ENCODE data around the gene UGT1A4.
A peak's percentile ranks its signal among the peaks of the same experiment; 100 is the strongest.

Gene UGT1A4

DNA sequence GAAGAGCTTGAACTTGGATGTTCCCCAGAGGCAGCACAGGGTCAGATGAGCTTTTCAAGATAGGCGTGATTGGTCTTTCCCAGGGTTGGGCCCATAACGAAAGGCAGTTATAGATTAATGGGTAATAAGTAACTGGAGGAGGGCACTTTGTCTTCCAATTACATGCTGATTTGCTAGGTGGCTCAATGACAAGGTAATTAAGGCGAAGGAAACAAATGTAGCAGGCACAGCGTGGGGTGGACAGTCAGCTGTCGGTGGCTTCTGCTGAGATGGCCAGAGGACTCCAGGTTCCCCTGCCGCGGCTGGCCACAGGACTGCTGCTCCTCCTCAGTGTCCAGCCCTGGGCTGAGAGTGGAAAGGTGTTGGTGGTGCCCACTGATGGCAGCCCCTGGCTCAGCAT lies at the start of gene UGT1A4:
Gene UGT1A4 (plus strand): TSS at position 185 of the 400 bp plus-strand sequence. CDS start 85 bp downstream, at position 270.
- DNase-seq: no peak

DNA sequence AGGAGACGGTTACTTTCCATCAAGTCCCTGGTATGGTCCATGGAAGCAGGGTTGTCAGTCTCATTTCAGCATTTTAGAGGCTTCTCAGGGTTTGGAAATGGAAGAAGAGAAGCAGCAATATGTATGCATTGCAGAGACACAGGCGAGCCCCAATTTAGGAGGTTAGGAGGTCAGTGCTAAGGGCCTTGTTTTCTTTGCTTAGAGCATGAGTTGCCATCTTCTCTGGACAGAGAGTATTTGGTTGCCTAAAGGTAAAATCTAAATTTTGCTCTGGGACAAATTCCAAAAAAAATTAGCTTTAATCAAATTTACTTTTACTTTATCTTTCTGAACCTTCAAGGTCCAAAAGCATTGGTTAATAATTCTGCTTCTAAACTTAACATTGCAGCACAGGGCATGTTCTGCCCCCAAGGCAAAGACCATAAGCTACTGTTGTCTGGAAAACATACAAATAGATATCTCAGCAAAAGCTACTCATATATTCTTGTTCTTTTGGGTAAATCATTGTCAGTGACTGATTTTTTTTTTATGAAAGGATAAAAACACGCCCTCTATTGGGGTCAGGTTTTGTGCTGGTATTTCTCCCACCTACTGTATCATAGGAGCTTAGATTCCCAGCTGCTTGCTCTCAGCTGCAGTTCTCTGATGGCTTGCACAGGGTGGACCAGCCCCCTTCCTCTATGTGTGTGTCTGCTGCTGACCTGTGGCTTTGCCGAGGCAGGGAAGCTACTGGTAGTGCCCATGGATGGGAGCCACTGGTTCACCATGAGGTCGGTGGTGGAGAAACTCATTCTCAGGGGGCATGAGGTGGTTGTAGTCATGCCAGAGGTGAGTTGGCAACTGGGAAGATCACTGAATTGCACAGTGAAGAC lies 47.0 kb upstream of the UGT1A4 start, which contains the start of gene UGT1A9:
Gene UGT1A9 (plus strand): TSS at position 609 of the 872 bp plus-strand sequence. CDS start 37 bp downstream, at position 646.
- no peak for DNase-seq

DNA sequence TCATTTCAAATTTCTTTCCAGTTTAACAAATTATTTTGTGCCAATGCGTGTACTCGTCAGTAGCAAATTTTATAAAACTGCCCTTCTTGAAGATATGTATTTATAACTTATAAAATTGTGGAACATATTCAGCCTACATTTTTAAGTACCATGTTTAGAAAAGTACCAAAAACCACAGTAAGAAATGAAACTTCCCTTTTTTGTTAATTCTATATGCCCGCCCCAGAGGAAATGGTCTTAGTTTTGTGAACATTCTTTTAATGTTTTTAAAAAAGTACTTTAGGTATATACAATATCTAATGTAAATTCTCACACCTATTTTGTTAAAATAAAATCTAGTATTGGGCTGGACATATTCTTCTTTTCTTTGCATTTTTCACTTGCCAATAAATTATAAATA lies 45.6 kb upstream of the UGT1A4 start:
- DNase-seq: no peak

DNA sequence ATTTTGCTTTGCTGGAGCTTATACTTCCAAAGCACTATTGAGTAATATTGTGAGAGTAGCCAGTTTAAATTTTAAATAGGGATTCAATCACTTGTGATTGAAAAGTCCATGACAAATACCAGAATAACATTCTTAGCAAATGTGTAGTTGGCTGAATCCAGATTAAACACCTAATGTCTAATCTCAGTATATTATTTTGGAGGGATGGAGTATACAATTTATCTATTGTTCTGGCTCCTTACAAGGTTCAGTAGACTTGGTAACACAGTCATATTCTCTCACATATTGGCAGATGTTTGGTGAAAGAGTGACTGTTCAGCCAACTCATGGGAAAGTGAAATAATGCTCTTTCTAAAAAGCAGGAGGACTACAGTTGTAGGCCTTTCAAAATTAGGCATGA lies 44.6 kb upstream of the UGT1A4 start:
- DNase-seq: no peak

DNA sequence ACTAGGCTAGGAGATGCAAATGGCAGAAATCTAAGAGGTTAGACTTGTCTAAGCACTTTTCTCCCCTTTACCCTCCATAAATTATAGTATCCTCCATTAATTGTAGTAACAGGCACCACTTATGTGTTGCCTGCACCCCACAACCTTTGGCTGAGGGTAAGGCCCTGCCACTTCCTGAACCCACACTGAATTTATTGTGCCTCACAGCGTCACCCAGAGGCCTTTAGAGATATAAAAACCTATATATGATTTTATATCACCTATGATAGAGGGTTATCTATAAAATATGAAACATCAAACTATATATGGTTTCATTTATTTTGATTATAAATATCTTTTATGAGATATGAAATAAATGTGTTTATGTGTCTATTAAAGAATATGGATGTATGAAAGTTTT lies 44.2 kb upstream of the UGT1A4 start:
- DNase-seq: no peak

GRCh38 chr2:233674995-233675394 lies 43.5 kb upstream of the UGT1A4 start:
- DNase-seq: no peak

DNA sequence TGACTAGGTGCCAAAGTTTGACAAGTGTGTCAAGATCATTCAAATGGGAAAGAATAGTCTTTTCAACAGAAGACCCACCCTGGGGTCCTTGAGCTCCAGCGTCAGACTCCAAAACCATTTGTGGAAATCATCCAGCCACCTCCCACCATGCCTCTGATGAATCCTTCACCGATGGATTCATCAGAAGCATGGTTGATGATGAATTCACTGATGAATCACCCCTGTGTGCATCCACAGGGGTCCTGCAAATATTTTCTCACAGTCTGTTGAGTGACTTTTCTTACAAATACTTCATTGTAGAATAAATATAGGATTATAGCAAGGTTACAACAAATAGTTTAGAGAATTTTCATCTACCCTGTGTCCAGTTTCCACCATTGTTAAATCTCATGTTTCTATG lies 42.5 kb upstream of the UGT1A4 start:
- no peak for DNase-seq

DNA sequence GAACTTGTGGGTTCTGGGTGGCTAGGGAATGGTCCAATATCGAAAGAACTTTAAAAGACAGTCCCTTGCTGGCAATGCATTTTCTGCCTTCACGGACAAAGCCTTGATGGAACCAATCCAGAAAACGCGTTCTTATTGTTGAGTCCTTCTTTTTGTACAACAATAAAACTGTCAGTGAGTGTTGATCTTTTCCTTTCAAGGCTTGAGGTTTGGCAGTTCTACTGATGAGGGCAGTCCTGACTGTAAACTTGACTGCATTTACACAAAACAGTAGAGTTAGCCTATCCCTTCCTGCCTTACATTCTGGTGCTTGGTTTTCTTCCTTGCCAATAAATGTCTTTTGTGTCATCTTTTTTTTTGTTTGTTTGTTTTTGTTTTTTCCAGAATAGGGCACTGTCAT lies 39.3 kb upstream of the UGT1A4 start:
- no peak for DNase-seq

DNA sequence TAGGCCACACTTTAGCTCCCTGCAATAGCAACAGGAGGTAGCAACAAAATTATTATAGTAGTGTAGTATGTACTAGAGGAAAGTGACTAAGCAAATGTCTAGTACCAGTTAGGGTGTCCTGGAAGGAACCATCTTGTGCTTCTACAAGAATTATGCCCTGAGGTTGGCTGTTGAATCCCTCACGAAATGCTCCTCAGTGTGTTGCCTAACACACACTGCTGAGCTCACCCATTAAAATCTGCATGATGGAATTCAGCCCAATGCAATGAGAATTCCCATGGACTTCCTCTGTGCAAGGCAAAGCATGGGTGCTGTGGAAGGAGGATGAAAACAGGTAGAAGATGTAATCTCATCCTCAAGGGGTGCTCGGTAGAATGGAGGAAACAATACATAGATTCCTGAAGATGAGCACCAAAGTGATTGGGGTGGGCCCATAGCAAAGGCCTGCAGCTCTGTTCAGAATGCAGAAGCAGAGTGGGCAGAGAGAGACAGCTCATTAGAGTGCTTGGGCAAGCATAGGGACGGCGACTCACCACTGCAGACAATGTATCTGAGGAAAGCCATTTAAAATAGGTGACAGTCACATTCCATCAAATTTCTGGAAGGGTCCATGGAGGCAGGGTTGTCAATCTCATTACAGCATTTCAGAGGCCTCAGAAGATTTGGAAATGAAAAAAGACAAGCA lies 38.0 kb upstream of the UGT1A4 start:
- no peak for DNase-seq

GRCh38 chr2:233681521-233682099 lies 36.9 kb upstream of the UGT1A4 start, which contains the start of gene UGT1A7:
TSS of gene UGT1A7 (plus strand) at chr2:233681901. CDS start at chr2:233681938, 37 bp downstream.
- no peak for DNase-seq

- DNase-seq: no peak
Observed at GRCh38 chr2:233684640-233685039, 33.9 kb upstream of the UGT1A4 start.

- DNase-seq: no peak
Observed at GRCh38 chr2:233686928-233687327, 31.6 kb upstream of the UGT1A4 start.

DNA sequence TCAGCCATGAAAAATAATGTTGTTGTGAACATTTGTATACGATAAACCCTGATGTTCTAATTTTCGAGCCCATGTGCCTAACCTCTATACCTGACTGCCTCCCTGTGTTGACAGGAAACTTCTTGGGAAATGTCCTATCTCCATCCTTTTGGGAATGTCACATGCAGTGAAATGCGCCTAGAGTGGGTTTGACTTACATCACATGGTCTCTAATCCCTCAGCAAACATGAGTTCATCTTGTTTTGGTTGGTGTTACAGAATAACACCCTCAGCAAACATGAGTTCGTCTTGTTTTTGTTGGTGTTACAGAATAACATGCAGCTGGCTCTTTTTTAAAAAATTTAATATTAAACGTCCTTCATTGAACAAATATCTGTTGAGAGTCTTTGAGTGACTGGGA lies 30.2 kb upstream of the UGT1A4 start:
- no peak for DNase-seq

- no peak for DNase-seq
Observed at GRCh38 chr2:233689031-233689430, 29.5 kb upstream of the UGT1A4 start.

DNA sequence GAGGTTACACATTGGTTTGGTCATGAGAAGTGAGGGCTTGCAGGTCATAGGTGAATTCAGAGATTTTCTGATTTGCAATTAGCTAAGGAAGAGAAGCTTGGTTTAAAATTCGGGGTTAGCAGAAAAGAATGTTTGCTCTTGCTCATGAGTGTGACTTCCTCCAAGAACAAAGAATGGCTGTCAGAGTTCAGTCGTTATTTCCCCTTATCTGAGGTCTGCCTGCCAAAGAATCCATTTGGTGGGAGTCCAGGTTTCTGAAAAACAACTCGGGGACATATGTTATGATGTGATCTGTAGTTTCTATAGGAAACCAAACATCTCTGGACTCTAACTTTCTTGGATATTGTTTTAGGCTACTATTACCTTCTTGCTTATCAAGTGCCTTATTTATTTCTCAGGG lies 29.0 kb upstream of the UGT1A4 start:
- peak; percentile 15 for DNase-seq

DNA sequence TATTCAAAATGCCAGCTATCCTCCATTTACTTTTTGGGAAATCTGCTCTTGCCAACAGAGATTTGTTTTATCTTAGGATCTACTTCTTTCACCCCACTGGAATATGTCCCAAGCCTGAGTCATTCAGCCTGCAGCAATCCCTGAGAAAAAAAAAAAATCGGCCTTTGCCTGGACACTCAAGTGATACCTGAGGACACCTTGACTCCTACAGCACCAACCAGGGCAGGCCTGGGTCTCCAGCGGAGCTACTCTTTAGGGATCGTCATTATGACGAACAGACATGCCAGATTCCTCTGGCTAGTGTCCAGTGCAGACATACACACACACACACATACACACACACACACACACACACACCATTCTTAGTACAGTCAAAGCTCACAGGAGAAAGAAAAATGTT lies 28.1 kb upstream of the UGT1A4 start:
- DNase-seq: no peak

GRCh38 chr2:233691443-233692433 lies 26.8 kb upstream of the UGT1A4 start:
- no peak for DNase-seq

DNA sequence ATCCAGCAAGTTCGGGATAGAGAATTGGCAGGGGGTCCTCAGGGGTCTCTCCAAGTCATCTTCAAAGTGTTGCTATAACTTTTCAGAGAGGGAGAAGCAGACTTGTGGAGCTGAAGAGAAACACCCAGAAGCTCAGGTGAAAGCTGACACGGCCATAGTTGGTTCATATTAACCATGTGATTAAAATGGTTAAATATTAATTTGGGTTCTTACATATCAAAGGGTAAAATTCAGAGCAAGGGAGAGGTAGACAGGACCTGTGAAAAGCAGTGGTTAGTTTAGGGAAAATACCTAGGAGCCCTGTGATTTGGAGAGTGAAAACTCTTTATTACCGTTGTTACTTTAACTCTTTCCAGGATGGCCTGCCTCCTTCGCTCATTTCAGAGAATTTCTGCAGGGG lies 25.9 kb upstream of the UGT1A4 start, which contains the start of gene UGT1A6:
Gene UGT1A6 (plus strand): TSS at position 243 of the 400 bp plus-strand sequence. CDS start 115 bp downstream, at position 358.
- no peak for DNase-seq

DNA sequence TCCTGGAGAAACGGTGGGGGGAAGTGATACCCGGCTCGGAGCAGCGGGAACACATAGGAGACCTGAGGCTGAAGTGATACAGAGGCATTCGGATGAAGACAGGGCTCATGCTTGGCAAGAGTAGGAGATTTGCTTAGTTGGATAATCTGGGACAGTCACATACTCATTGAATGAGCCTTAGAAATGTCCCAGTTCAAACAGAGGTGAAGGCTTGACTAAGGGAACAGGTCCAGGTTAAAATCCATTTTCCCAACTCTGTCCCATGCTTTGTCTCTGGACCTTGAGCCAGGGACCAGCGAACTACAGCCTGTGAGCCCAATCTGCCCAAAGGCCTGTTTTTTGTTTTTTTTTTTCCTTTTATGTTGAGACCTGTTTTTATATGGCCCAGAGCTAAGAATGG lies 24.6 kb upstream of the UGT1A4 start:
- DNase-seq: no peak

- no peak for DNase-seq
Observed at GRCh38 chr2:233698740-233699139, 19.8 kb upstream of the UGT1A4 start.

DNA sequence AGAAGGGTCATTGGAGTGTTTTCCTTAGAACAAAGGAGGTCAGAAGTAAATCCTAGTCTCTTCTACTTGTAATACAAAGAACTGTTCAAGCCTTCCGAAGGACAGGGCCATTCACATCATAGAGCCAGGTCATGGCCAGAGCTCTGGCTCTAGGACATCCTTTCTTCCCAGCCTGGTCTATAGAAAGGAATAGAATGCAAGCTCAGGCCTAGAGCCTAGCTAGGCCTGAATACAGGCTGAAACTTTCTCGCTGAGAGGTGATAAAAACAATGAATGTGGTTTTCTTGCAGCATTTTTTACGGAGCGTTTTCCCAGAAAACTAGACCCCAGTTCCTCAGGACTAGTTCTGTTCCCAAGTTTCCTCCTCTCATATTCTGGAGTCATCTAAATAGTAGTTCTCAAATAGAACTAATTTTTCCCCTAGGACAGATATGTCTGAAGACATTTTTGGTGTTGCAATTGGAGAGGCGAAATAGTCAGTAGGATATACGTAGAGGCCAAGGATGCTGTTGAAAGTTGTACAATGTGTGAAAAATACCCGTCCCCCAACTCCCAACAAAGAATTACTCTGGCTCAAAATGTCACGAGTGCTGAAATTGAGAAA lies 19.0 kb upstream of the UGT1A4 start:
- no peak for DNase-seq
